T-helper 1 cell treated with Interleukin-12 subunit alpha and Interleukin-12 subunit beta and Interleukin-4 antibody, amounts not matched to agents 30 ng/mL and 1 ng/mL, for 36 hours (primary cell): ENCODE data around the gene EHD4. TPM values are rescaled to one million over a fixed set of nuclear protein-coding genes. Genes with fewer than 3 reads are reported as not detected.

Experiments used
- intact Hi-C: fragments of 100-400 bp; cut with micrococcal nuclease; formaldehyde crosslinking; loops from one replicate; pipeline ENCODE4 v1.15.1; 2024
- total RNA-seq: library from RNA; stranded (reverse); gene quantifications from 2 replicates; pipeline ENCODE4 v1.2.3, GENCODE V29; 2022

The EHD4 gene
- total RNA-seq, 1 donor from 2014 or later: 36.8 TPM

DNA sequence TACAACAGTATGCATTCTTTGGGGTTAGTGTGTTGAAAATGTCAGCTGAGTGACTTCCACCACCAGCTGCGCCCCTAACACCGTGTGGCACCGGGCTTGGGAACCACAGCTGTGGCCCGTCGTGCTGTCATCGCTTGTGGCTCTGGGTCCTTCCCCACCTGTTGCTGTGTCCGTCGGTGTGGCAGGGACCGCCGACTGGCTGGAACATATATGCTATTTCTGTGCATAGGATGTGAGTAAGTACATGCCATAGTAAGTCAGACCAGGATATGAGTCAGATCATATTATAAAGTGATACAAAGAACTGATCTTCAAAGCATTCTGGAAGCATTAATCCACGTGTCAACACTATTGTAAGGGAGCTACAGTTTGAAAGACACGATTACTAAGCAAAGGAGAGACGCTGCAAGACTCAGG lies 31.9 kb downstream of the EHD4 start:
- intact Hi-C loops: no loop called here

DNA sequence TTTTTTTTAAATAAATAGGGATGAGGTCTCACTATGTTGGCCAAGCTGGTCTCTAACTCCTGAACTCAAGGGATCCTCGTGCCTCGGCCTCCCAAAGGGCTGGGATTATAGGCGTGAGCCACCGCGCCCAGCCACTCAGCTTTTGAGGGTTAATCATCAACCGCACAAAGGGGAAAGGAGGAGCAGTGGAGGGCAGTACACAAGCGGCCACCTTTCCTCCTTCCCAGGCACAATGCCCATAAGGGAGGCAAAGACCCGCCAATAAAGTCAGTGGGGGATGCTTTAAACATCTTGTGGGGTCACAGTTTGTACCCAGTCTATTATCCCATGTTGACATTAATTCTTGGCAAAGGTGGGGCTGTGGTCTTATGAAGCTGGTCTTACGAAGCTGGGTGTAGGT lies 32.4 kb downstream of the EHD4 start:
- intact Hi-C loops: loop anchor here (10.0 kb wide), 1 partner anchor 245 kb away; no protein-coding TSS in a partner anchor

DNA sequence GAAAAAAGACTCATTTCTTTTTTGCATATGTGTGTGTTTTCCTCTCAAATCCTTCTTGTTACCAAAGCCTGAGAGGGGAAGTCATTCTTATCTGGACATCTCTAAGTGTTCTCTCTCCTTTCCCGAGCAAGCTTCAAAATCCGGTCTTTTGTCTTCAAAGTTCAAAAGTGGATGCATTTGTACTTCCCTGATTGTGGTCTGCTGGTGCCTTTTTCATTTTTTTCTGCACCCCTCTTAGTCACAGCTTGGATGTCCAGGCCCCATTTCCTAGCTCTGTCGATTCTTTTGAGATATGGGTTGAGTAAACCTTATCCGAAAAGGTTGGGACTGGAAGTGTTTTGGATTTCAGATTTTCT lies 34.8 kb downstream of the EHD4 start:
- intact Hi-C loops: loop anchor here (1.0 to 10.0 kb wide), 5 partner anchors 33 to 271 kb away; partner anchors contain the start of genes SPTBN5 and VPS39

DNA sequence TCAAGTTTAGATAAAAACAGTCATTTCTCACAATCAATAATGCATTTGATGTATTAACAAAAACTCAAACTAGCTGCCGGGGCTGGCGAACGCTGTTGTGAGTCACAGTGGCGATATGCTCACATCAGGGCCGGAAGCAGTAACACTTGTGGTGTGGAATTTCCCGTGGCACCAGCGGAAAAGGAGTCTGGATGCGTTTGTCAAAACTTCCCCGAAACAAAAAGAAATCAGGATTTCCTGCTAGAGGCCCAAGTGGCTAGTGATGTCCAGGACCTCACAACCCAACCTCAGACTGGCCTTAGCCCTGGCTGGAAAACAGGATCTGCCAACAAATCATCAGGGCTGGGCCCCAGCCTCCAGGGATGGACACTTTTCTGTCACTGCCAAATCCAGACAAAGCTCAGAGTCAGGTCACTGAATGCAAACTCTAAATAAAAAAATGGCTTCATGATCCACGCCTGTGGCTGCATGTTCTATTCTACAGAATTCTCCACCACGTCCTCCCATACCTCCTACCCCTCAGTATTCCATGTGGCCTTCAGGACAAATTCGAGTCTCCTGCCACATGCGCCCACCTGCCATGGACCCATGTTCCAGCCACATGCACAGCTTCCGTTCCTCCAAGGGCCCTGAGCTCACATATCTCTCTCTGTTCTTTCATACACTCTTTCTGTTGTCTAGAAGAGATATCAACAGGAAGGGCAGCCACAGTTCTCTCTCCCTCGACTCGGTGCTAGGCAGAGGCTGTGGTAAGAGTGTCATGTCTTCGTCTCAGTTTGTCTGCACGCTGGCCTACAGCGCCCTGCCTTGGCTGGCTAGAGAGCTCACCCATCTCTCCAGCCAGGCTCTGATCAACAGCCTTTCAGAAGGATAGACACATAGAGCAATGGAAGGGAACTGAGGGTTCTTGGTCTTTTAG lies 35.4 kb downstream of the EHD4 start:
- intact Hi-C loops: loop anchor here (1.0 to 10.0 kb wide), 6 partner anchors 33 to 271 kb away; partner anchors contain the start of genes MAPKBP1, SPTBN5 and VPS39

DNA sequence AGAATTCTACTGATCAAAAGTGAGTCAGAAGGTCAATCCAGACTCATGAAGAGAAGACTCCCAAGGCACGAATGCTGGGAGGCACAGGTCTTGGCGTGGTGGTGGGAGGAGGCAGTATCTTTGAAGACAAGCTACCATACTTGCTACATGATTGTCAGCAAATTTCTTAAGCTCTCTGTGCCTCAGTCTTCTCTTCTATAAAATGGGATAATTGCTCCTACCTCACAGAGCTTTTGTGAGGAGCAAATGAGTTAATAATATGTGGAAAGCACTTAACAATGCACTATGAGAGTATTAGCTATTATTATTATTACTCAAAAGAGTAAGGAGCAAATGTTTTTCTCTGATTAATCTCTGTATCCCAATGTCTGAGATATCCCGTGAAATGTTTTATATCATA lies 36.2 kb downstream of the EHD4 start:
- intact Hi-C loops: loop anchor here (1.0 to 10.0 kb wide), 3 partner anchors 41 to 241 kb away; partner anchors contain the start of genes MAPKBP1 and SPTBN5

DNA sequence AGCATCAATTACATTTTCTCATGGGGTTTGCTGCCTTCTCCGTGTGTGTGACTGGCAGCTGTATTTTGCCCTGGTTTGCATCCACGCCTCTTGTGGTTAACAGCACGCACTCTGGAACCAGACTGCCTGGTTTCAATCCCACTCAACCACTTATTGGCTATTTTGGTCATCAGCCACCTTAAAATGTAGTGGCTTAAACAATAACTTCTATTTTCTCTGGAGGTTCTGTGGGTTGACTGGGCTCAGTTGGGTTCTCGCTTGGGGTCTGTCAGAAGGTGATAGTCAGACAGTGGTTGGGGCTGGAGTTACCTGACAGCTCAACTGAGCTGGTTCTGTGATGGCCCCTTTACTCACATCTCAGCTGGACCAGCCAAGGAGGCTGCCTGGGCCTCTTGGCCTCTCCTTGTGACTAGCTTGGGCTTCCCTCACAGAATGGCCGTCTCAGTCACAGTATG lies 36.8 kb downstream of the EHD4 start:
- intact Hi-C loops: loop anchor here (1.0 to 10.0 kb wide), 3 partner anchors 41 to 241 kb away; partner anchors contain the start of genes MAPKBP1 and SPTBN5

DNA sequence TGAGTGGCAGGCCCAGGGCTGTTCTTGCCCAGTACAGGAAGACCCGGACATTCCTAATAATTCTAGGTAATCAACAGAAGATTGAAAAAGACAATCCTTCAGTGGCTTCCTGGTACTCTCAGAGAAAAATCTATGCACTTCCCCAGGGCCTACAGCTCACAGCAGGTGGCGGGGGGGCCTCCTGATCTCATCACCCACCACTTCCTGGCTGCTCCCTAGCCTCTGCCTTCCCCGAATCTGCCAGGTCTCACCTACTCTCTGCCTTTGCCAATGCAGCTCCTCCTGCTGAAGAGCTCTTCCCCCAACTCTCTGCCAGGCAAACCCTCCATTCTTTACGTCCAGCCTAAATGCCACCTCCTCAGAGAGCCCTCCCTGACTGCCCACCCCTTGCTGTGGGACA lies 37.5 kb downstream of the EHD4 start:
- intact Hi-C loops: loop anchor here (1.0 to 10.0 kb wide), 2 partner anchors 9 to 240 kb away; no protein-coding TSS in a partner anchor

DNA sequence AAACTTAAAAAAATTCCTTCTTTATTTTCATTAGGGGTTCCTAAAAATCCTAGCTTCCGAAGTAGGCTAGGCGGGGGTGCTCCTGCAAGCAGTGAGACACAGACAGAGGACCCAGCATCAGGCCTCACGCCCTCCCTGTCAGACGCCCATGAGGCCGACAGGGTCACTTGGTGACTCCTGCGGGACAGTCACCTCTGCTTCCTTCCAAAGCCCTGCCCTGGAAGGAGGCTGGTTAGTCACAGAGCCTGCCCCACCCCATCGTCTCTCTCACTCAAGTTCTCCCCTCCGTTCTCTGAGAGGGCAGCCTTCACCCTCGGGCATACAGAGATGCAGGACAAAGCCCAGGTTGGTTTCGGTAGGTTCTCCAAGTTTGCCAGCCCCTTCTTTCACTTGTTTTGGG lies 38.6 kb downstream of the EHD4 start:
- intact Hi-C loops: loop anchor here (1.0 to 10.0 kb wide), 2 partner anchors 7 to 239 kb away; no protein-coding TSS in a partner anchor

DNA sequence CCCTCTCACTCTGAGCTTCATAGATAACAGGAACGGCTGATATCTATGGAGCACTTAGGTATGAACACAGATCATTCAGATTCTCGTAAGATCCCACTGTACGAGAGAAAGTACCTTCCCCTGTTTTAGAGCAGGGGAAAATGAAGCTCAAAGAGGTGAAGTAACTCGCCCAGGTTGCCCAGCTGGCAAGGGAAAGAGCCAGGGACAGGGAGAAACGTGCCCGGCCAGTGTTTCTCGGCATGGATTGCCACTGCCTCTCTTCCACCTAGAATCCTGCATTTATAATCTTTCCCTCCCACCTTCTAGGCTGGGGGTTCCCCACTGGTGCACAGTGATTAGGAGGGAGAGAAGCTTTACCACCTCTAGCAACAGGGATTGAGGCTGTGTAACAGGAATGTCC lies 39.0 kb downstream of the EHD4 start:
- intact Hi-C loops: loop anchor here (10.0 kb wide), 1 partner anchor 239 kb away; no protein-coding TSS in a partner anchor

DNA sequence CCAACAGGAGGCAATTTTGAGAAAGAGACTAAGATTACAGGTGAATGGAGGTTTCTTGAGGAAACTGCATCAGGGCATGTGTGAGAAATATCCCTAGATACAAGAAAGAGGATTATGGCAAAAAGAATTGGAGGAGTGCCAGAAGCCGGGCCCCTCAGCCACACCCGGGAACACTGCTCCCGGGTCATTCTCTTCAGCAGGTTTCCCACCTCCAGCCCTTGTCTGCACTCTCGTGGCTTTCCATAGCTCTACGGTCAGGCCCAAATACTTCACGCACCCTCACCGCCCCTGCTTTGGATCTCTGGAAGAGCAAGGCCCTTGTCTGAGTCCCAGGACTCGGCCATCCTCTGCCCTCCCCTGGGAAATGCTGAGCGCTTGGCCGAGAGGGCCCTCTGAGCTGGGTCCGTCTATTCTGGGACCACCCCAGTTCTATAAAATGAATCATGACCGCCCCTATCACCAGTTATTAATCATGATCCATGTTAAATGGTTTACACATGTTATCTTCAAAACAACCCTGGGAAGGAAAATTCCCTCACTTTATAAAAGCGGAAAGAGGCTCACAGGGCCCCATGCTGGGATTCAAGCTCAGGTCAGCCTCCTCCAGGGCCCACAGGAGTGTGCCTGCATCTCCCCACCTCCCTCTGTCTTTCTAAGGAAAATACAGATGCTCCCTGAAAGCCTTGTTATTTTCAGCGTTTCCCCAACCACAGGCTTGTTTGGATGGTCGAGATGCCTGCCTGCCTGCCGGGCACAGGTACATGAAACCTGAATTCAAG lies 39.7 kb downstream of the EHD4 start:
- intact Hi-C loops: loop anchor here (10.0 kb wide), 1 partner anchor 238 kb away; no protein-coding TSS in a partner anchor

DNA sequence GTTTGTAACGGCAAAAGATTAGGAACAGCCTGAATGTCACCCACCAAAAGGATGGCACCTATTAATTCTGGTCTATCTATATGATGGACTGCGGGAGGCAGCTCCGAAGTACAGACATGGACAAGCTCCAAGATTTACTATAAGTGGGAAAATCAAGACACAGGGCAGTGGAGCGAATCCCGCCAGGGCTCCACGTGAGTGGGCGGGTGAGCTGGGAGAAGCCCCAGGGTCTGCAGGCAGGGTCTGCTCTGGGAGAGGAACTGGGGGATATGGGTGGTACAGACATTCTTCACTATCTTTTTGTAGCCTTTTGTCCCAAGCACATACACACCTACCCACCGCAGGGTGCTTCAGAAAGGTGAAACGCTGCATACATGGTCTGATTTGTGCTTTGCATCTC lies 40.3 kb downstream of the EHD4 start:
- intact Hi-C loops: loop anchor here (10.0 kb wide), 1 partner anchor 237 kb away; no protein-coding TSS in a partner anchor

DNA sequence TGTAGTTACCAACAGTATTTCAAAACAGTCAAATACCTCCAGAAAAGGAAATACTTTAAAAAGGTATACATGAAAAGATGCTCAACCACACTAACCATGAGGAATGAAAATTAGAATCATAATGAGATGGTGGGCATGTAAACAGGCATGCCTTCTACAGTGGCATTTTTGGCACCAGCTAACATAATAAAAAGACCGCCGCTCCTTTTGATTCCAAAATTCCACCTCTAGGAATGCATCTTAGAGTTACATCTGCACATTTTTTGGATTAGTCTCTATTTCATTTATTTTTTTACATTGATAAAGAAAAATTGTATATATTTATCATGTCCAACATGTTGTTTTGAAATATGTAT lies 41.5 kb downstream of the EHD4 start:
- intact Hi-C loops: loop anchor here (10.0 kb wide), 1 partner anchor 236 kb away; no protein-coding TSS in a partner anchor

DNA sequence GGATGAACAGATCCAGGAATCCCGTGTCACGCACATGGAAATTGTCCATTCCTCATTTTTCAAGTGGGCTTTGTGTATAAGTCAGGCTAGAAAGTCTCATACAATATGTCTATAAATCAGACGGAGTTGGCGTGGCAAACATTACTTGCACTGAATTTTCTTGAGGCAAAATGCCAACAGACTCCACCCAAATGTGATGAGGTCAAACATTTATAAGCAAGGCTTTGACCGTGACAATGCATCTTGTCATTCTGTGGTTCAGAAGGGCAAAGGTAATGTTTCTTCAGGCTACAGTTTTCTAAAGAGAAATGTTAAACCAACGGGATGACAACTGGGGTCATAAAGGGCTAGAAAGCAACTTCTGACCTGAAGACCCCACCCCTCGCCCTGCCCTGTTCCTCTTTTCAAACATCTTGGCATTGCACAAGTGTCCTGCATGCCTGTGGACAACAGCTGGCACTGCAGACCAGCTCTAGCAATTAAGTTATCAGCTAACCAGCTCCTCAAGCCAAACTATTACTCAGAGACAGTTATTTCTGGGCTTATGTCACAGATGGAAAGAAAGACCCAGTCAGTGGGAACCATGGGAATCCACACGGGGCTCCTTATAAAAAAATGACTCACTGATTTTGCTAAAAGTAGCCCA lies 42.0 kb downstream of the EHD4 start:
- intact Hi-C loops: loop anchor here (10.0 kb wide), 1 partner anchor 236 kb away; no protein-coding TSS in a partner anchor

DNA sequence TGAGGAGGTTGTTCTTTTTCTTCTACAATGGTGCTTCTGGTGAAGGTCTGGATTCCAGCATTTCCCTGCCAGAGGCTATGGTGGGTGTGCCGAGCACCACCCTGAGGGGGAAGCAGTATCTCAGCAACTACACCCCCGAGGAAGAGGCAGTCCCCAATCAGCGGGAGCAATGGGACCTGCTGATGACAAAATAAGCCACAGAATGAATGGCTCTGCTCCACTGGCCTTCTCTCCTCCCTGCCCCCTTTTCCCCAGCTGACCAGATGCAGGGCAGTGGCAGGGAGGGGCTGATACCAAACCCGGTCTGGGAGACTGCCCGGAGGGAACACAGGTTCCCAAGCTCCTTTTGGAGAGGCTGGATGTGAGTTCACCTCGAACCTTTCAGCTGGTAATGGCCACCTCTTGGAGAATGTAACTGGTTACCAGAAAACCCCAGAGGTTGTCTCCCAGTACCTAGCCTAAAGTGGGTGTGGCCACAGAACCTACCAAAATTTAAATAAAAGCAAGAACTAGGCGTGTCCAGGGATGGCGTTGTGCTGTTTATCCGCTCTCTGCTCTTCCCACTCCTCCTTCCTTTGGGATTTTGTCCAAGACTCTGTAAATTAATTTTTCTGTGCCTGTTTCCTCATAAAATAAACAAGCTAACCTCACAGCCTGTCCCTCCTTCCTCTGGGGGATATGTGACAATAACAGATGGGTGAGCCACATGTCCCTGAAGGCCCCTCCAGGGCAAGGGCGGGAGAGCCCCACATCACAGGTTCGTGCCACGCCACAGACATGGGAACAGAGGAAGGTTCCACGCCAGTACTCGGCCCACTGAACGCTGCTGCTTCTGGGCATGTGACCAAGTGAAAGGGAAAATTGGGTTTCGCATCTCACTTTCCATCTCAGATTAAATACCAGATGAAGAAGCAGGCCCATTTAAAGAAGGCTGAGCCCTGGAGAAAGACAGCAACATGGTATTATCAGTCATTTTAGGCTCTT lies 43.4 kb downstream of the EHD4 start:
- intact Hi-C loops: loop anchor here (10.0 kb wide), 1 partner anchor 126 kb away; no protein-coding TSS in a partner anchor

DNA sequence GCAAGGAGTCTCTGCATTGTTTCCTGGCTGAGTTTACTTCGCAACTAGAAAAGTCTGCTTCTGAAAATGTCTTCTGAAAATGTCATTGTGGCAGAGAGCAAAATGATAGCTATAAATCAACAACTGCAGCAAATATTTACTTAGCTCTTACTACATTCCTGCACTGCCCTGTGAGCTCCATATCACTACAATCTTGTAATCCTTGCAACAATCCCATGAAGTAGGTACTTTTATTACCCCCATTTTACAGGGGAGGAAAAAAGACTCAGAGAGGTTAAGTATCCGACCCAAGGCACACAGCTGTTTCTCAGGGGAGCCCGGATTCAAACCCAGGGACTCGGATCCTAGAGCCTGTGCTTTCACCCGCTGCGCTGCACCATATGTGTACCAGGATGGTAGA lies 44.3 kb downstream of the EHD4 start:
- intact Hi-C loops: loop anchor here (10.0 kb wide), 1 partner anchor 127 kb away; no protein-coding TSS in a partner anchor

DNA sequence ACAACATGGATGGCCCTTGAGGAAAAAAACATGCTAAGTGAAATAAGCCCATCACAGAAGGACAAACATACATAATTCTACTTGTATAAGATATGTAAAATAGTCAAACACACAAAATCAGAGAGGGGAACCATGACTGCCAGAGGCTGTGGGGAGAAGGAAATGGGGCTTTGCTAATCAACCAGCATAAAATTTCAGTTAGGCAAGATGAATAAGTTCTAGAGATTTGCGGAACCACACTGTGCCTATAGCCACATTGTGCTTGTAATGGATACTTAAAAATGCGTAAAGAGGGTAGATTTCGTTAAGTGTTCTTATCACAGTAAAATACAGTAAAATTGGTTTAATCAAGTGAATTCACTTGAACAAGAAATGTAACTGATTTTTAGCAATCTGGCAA lies 44.8 kb downstream of the EHD4 start:
- intact Hi-C loops: loop anchor here (10.0 kb wide), 1 partner anchor 127 kb away; no protein-coding TSS in a partner anchor

DNA sequence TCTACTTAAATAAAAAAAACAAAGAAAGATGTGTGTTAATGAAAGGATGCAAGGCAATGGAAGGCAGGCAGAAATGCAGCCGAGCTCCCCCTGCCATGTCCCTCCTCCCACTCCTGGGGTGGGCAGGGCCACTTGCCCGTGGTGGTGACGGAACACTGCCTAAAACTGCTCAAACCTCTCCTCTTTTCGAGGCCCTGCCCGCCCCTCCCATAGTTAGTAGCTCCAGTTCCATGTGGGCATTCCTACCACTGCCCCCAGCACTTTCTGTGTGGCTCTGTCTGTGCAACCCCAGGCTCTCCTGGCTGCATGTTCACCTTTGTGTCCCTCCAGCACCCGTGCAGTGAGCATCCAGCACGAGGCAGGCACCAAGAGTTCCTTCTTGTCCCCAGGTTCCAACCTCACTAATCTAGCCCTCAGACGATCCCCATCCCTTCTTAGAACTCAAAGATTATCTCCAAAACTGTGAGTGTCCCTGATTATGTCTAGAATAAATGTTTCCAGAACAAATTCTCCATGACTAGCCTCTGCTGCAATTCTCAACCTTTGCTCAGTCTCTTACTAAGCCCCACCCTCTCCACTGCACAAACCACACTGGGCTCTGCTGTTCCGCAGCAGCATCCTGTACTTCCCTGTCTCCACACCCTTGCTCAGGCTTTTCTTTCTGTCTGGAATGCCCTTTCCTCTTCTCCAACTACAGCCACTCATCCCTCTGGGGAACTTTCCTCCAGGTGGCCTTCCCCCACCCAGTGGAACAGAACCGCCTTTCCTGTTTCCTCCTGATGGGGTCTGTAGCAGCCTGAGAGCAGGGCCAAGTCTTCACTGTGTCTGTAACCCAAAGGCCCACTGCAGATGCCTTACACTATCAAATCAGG lies 45.9 kb downstream of the EHD4 start:
- intact Hi-C loops: loop anchor here (1.0 to 10.0 kb wide), 2 partner anchors 8 to 128 kb away; no protein-coding TSS in a partner anchor

DNA sequence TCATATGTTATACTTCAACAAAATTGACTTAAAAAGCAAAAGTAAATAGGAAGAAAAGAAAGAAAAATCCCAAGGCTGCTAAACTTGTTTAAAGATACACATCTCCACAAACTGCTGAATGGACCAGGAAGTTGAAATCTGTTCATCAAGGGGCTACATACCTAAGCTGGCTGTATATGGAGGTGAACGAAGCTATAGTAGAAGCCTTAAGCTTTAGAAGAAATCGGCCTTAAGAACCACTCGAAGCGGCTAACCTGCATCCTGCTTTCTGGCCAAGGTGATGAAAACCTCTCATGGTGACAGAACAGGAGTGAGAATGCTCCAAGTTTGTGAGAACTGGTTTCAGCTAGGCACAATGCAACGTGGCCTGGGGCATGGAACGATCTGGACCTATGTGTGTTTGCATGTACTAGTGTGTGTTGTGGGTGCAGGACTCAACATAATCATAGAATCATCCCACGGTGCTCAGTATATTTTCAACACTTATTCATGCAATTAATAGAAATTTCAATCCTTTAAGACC lies 47.2 kb downstream of the EHD4 start:
- intact Hi-C loops: loop anchor here (10.0 kb wide), 1 partner anchor 130 kb away; no protein-coding TSS in a partner anchor
